Stomach (tissue), 9 donors: ENCODE results near the gene FGD3. TPM values are rescaled to one million over a fixed set of nuclear protein-coding genes. Genes with fewer than 3 reads are reported as not detected.

Experiments
- DNase-seq, 2 donors: peaks; one replicate each; pipeline versions ENCODE4 v3.0.0 to v3.0.0-alpha.2; 2013 to 2019
- H3K27ac ChIP-seq, 5 donors: fragments of 200-600 bp in 4 of 5; sonication (generic) in 4 of 5; one replicate each; pipeline ENCODE4 v1.5.1; 2013 to 2019; ENCODE audit warnings: mild to moderate bottlenecking in 1 of 5, moderate library complexity in 1 of 5
- H3K27me3 ChIP-seq, 3 donors: fragments of 200-600 bp; sonication (generic); one replicate each; pipeline ENCODE4 v1.5.1; 2017 to 2019; ENCODE audit warnings: mixed run types in 1 of 3
- H3K36me3 ChIP-seq, 4 donors: fragments of 200-600 bp; sonication (generic); 1 replicate in 3 of 4; 2 replicates in 1 of 4; pipeline ENCODE4 v1.5.1; 2016 to 2019
- H3K4me1 ChIP-seq, 4 donors: fragments of 200-600 bp; sonication (generic); one replicate each; pipeline ENCODE4 v1.5.1; 2016 to 2019
- H3K4me3 ChIP-seq, 4 donors: fragments of 200-600 bp; sonication (generic) in 3 of 4; one replicate each; pipeline ENCODE4 v1.5.1; 2016 to 2019; ENCODE audit warnings: mild to moderate bottlenecking in 1 of 4
- H3K9me3 ChIP-seq, 4 donors: fragments of 200-600 bp; sonication (generic); one replicate each; pipeline ENCODE4 v1.5.1; 2016 to 2019
- CTCF ChIP-seq, 7 experiments: fragments of 450-650 bp in 4 of 7; fragments of 200-600 bp in 3 of 7; sonication (generic) in 3 of 7; IDR thresholded peaks; one replicate each; pipeline ENCODE4 v1.5.1; 2016 to 2019; ENCODE audit warnings: antibody characterized with exemption in 7 of 7, control low read depth in 2 of 7, mild to moderate bottlenecking in 1 of 7
- EP300 ChIP-seq: sonication (generic); formaldehyde crosslinking; IDR thresholded peaks from one replicate; pipeline ENCODE4 v1.6.1; 2017; ENCODE audit warnings: antibody characterized with exemption
- POLR2A ChIP-seq, 4 donors: fragments of 450-650 bp; IDR thresholded peaks; one replicate each; pipeline ENCODE4 v1.6.1; 2016; ENCODE audit warnings: antibody characterized with exemption in 4 of 4, control low read depth in 2 of 4, mild to moderate bottlenecking in 1 of 4, moderate library complexity in 1 of 4
- POLR2AphosphoS5 ChIP-seq, 3 donors: sonication (generic); formaldehyde crosslinking; IDR thresholded peaks; one replicate each; pipeline ENCODE4 v1.6.1; 2016; ENCODE audit warnings: antibody characterized with exemption in 3 of 3
- WGBS, 5 donors: extraction: QIAGEN DNeasy Blood & Tissue Kit in 3 of 5; methylation state at CpG; one replicate each; pipeline versions ENCODE4 v1.1.5 to v1.1.7; 2013 to 2018; 5-methylcytosine and 5-hydroxymethylcytosine counted together
- intact Hi-C: fragments of 100-400 bp; cut with DNase I; formaldehyde crosslinking; loops from one replicate; pipeline ENCODE4 v1.15.1; 2023; ENCODE audit warnings: low total_unique reads
- polyA plus RNA-seq, 3 donors: library from polyadenylated mRNA; stranded (reverse); fragments of 200-250 nt; gene quantifications; one replicate each; pipeline ENCODE4 v1.2.3, GENCODE V29; 2013
- total RNA-seq, 5 donors: library from RNA; depleted of rRNA; stranded (reverse); fragments of >200 nt; gene quantifications; one replicate each; pipeline versions ENCODE4 v1.1.0 to v1.2.3, GENCODE V29; 2014 to 2016
- donor health status: healthy with polysubstance abuse.
- donor health status: Bipolar disorder and iron deficiency.
- donor health status: healthy.

FGD3 gene
- total and polyA plus RNA-seq, 8 donors: 1.7 to 8.8 (median 2.4) TPM

DNA sequence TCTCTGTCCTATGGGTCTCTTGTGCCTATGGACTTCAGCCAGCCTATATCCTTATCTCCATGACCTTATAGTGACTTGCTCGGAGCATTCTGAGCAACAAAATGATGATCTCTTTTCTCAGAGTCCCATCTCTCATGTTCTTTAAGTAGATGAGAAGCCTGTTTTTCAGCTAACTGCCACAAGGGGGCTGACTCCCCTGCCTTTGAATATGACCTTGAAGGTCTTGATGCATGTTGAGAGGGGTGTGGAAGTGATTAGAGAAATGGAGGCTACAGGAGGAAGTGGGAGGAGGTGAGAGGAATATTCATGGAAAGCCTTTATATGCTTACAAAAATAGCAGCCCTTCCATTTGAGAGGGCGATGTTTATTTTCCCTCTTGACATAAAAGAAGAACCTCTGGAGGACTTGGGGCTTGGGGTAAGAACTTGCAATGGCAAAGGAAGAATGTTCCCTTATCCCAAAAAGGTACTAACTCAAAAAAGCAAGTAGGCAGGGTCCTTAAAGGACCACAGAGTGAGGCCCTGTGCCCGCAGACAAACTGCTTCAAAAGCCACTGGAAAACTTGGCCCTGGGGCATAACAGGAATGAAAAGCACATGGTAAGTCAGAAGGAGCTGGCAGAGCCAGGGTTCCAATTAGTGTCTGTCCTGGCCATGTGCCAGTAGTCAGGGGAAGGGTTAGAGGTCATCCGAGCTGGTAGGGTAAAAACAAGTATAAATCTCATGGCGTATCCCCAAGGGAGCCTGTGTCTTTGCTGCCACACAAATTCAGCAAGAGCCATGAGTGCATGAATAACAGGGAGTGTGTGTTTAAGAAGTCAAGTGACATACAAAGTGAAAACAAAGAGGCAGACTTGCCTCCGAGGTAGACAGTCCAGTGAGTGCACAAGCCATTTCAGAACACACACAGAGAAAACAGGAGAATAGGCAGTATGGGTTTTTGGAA, 39.1 kb downstream of the FGD3 start:
- intact Hi-C loops: no loop called here
- H3K27ac ChIP-seq: no peak overlapping the region
- TF ChIP-seq CTCF (IDR thresholded peaks at IDR 0.05) (peak in 2 of 7 experiments; percentile 34 to 45), POLR2AphosphoS5 (IDR thresholded peaks at IDR 0.05) (no peak), POLR2A (IDR thresholded peaks at IDR 0.05) (no peak), EP300 (no peak)
- H3K27me3 ChIP-seq: no peaks in the 10 kb centered on the region
- H3K4me1 ChIP-seq: peaks cover 0 to 4% (median 0%) of the 10 kb centered on the region in 4 donors
- WGBS, 5 donors: 72 to 87% (median 76%) methylated on average over 6 of the region's 6 CpGs
- peaks cover 0 to 11% (median 7%) of the 10 kb centered on the region in 4 donors for H3K9me3 ChIP-seq
- H3K36me3 ChIP-seq: no peaks in the 10 kb centered on the region
- no peak overlapping the region for H3K4me3 ChIP-seq
- peak in 1 of 2 donors; percentile 38 for DNase-seq

- intact Hi-C loops: no loop called here
- TF ChIP-seq POLR2A (IDR thresholded peaks at IDR 0.05) (no peak), POLR2AphosphoS5 (IDR thresholded peaks at IDR 0.05) (no peak), EP300 (no peak), CTCF (IDR thresholded peaks at IDR 0.05) (no peak)
- DNase-seq: no peak
- no peak overlapping the region for H3K4me3 ChIP-seq
- peaks cover 0 to 16% (median 7%) of the 10 kb centered on the region in 4 donors for H3K9me3 ChIP-seq
- H3K27ac ChIP-seq: no peak overlapping the region
- WGBS, 5 donors: 88 to 100% (median 98%) methylated on average over 1 of the region's 1 CpG
- H3K27me3 ChIP-seq: no peaks in the 10 kb centered on the region
- no peaks in the 10 kb centered on the region for H3K36me3 ChIP-seq
- H3K4me1 ChIP-seq: peaks cover 0 to 4% (median 0%) of the 10 kb centered on the region in 4 donors
Measured at GRCh38 chr9:92988215-92988768, 41.0 kb downstream of the FGD3 start.

DNA sequence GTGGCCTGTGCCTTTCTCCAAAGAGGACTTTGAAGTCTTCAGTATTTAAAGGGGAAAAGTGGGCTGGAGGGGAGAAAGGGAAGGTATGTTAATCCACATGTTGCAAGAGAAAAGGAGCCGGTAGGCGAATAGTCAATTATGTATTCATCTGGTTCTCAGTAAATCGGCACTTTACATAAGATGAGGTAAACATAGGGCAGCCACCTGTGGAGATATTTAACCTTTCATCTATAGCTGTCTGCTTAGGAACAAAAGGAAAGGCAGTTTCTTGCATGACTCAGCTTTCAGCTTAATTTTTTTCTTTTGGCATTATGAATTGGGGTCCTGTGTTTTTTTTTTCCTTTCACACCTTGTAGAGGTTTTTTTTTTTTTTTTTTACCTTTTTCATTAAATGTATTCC, 42.2 kb downstream of the FGD3 start:
- DNase-seq: no peak
- H3K27ac ChIP-seq: no peak overlapping the region
- peaks cover 0 to 4% (median 0%) of the 10 kb centered on the region in 4 donors for H3K4me1 ChIP-seq
- H3K36me3 ChIP-seq: no peaks in the 10 kb centered on the region
- intact Hi-C loops: no loop called here
- no peak overlapping the region for H3K4me3 ChIP-seq
- H3K27me3 ChIP-seq: no peaks in the 10 kb centered on the region
- WGBS, 5 donors: 27 to 40% (median 39%) methylated on average over 3 of the region's 3 CpGs
- H3K9me3 ChIP-seq: peaks cover 0 to 6% (median under 1%) of the 10 kb centered on the region in 4 donors
- TF ChIP-seq POLR2A (IDR thresholded peaks at IDR 0.05) (no peak), POLR2AphosphoS5 (IDR thresholded peaks at IDR 0.05) (no peak), CTCF (IDR thresholded peaks at IDR 0.05) (no peak), EP300 (no peak)

- no peaks in the 10 kb centered on the region for H3K27me3 ChIP-seq
- no peak overlapping the region for H3K27ac ChIP-seq
- H3K36me3 ChIP-seq: no peaks in the 10 kb centered on the region
- TF ChIP-seq POLR2A (IDR thresholded peaks at IDR 0.05) (no peak), CTCF (IDR thresholded peaks at IDR 0.05) (no peak), POLR2AphosphoS5 (IDR thresholded peaks at IDR 0.05) (no peak), EP300 (no peak)
- peaks cover 0 to 6% (median 0%) of the 10 kb centered on the region in 4 donors for H3K9me3 ChIP-seq
- intact Hi-C loops: no loop called here
- no peak overlapping the region for H3K4me3 ChIP-seq
- DNase-seq: no peak
- 90 to 96% (median 92%) methylated on average over 3 of the region's 3 CpGs for WGBS, 5 donors
- H3K4me1 ChIP-seq: peaks cover 0 to 4% (median 0%) of the 10 kb centered on the region in 4 donors
Measured at GRCh38 chr9:92990461-92990860, 43.1 kb downstream of the FGD3 start.
